Stimulated activated memory B cell treated with anti-CD40 and anti-IgM and Interleukin-4, amounts not matched to agents 10 μg/mL and 1 μg/mL and 100 μg/mL, for 72 hours (primary cell): ENCODE measurements around the gene HIVEP3.

Source experiments
- ATAC-seq: fragments of 150-1000 bp; cut with Tn5 transposase; 2 replicates; pipeline ENCODE4 v1.10.0; 2021
- H3K27ac Mint-ChIP-seq: one replicate; pipeline ENCODE4 v1.8.0; 2022; ENCODE audit warnings: mild to moderate bottlenecking, mixed read lengths
- H3K27me3 Mint-ChIP-seq: one replicate; pipeline ENCODE4 v1.8.0; 2022; ENCODE audit warnings: mixed read lengths
- H3K36me3 Mint-ChIP-seq: one replicate; pipeline ENCODE4 v1.8.0; 2022; ENCODE audit warnings: mixed read lengths
- H3K4me1 Mint-ChIP-seq: one replicate; pipeline ENCODE4 v1.8.0; 2022; ENCODE audit warnings: mixed read lengths
- H3K4me3 Mint-ChIP-seq: one replicate; pipeline ENCODE4 v1.8.0; 2022; ENCODE audit warnings: mild to moderate bottlenecking, moderate library complexity, mixed read lengths
- H3K9me3 Mint-ChIP-seq: one replicate; pipeline ENCODE4 v1.8.0; 2022; ENCODE audit warnings: mixed read lengths

The HIVEP3 gene

GRCh38 chr1:41908288-41908895 is 10.3 kb downstream of the HIVEP3 start:
- no peak for ATAC-seq
- H3K36me3 Mint-ChIP-seq, result no peaks in the 10 kb centered on the region
- H3K4me1 Mint-ChIP-seq, result peaks cover 6% of the 10 kb centered on the region
- no peak overlapping the region for H3K27ac Mint-ChIP-seq
- peaks cover 34% of the 10 kb centered on the region for H3K27me3 Mint-ChIP-seq
- peaks cover 8% of the 10 kb centered on the region for H3K9me3 Mint-ChIP-seq
- H3K4me3 Mint-ChIP-seq, result no peak overlapping the region

- Mint-ChIP-seq H3K4me3 (no peak overlapping the region), H3K4me1 (peaks cover 6% of the 10 kb centered on the region), H3K27me3 (peaks cover 33% of the 10 kb centered on the region), H3K27ac (no peak overlapping the region), H3K9me3 (peaks cover 8% of the 10 kb centered on the region), H3K36me3 (no peaks in the 10 kb centered on the region)
- no peak for ATAC-seq
These were observed 11.3 kb downstream of the HIVEP3 start for GRCh38 chr1:41907446-41907845.

GRCh38 chr1:41906943-41907342 is 11.8 kb downstream of the HIVEP3 start:
- Mint-ChIP-seq H3K27me3 (peaks cover 33% of the 10 kb centered on the region), H3K4me3 (no peak overlapping the region), H3K9me3 (peaks cover 8% of the 10 kb centered on the region), H3K27ac (no peak overlapping the region), H3K4me1 (peaks cover 6% of the 10 kb centered on the region), H3K36me3 (no peaks in the 10 kb centered on the region)
- no peak for ATAC-seq

DNA sequence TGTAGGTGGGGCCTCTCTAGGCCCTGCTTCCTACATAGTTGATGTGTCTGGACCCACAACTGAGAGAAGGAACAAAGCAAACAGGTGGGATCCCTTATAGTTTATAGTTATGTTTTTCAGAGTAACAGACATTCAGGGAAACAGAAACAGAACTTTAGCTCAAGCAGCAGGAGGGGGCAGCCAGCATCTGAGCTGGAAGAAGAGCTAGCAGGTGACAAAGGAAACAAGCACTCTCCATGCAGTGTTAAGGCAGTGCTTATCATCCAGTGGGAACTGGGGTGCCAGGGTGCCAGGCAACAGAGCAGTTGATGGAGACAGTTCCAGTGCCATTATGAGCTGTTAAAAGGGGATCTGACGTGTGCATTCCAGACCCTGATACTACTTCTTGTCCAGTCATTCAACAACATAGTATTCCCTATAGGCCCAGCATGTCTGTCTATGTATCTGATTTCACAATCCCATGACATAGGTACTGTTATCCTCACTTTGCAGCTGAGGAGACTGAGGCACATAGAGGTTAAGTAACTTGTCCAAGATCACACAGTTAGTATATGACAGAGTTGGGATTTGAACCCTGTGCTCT is 13.5 kb downstream of the HIVEP3 start:
- H3K27me3 Mint-ChIP-seq, result peaks cover 33% of the 10 kb centered on the region
- H3K9me3 Mint-ChIP-seq, result peaks cover 8% of the 10 kb centered on the region
- H3K27ac Mint-ChIP-seq, result no peak overlapping the region
- H3K4me1 Mint-ChIP-seq, result peaks cover 6% of the 10 kb centered on the region
- H3K4me3 Mint-ChIP-seq, result no peak overlapping the region
- ATAC-seq, result no peak
- H3K36me3 Mint-ChIP-seq, result no peaks in the 10 kb centered on the region

- H3K4me1 Mint-ChIP-seq, result peaks cover 6% of the 10 kb centered on the region
- no peak overlapping the region for H3K4me3 Mint-ChIP-seq
- H3K27ac Mint-ChIP-seq, result no peak overlapping the region
- no peaks in the 10 kb centered on the region for H3K9me3 Mint-ChIP-seq
- ATAC-seq, result no peak
- H3K36me3 Mint-ChIP-seq, result no peaks in the 10 kb centered on the region
- H3K27me3 Mint-ChIP-seq, result peaks cover 26% of the 10 kb centered on the region
These were observed 16.1 kb downstream of the HIVEP3 start for GRCh38 chr1:41902664-41903063.

GRCh38 chr1:41902159-41902577 is 16.6 kb downstream of the HIVEP3 start:
- Mint-ChIP-seq H3K4me3 (no peak overlapping the region), H3K9me3 (no peaks in the 10 kb centered on the region), H3K27ac (no peak overlapping the region), H3K4me1 (peaks cover 6% of the 10 kb centered on the region), H3K27me3 (peaks cover 21% of the 10 kb centered on the region), H3K36me3 (no peaks in the 10 kb centered on the region)
- ATAC-seq, result no peak

DNA sequence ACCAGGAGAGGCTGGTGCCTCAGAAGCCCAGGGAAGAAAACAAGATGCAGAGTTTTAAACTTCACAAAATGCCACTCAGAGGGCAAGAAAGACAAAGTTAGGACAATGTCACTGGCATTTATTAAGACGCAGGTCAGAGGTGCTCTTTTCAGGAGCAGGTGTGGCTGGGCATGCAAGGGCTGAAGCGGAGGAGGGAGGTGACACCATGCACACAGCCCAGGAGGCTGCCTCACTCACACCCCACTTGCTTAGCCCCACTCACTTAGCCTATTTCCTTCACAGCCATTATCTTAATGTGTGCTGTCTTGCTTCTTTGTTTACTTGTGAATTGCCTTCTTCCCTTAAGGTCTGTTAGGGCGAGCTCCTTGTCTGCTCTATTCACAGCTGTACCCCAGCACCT is 17.2 kb downstream of the HIVEP3 start:
- Mint-ChIP-seq H3K4me1 (peaks cover under 1% of the 10 kb centered on the region), H3K27ac (no peak overlapping the region), H3K27me3 (peaks cover 15% of the 10 kb centered on the region), H3K4me3 (no peak overlapping the region), H3K36me3 (no peaks in the 10 kb centered on the region), H3K9me3 (no peaks in the 10 kb centered on the region)
- ATAC-seq, result no peak

GRCh38 chr1:41900603-41901444 is 17.9 kb downstream of the HIVEP3 start:
- Mint-ChIP-seq H3K27ac (no peak overlapping the region), H3K36me3 (no peaks in the 10 kb centered on the region), H3K9me3 (no peaks in the 10 kb centered on the region), H3K27me3 (peaks cover 8% of the 10 kb centered on the region), H3K4me1 (no peaks in the 10 kb centered on the region), H3K4me3 (no peak overlapping the region)
- no peak for ATAC-seq

GRCh38 chr1:41898191-41898713 is 20.5 kb downstream of the HIVEP3 start:
- H3K4me3 Mint-ChIP-seq, result no peak overlapping the region
- no peaks in the 10 kb centered on the region for H3K27me3 Mint-ChIP-seq

GRCh38 chr1:41895552-41895951 is 23.2 kb downstream of the HIVEP3 start:
- no peak overlapping the region for H3K27ac Mint-ChIP-seq
- ATAC-seq, result no peak
- H3K27me3 Mint-ChIP-seq, result no peaks in the 10 kb centered on the region
- H3K4me3 Mint-ChIP-seq, result no peak overlapping the region
- H3K36me3 Mint-ChIP-seq, result no peaks in the 10 kb centered on the region
- H3K9me3 Mint-ChIP-seq, result no peaks in the 10 kb centered on the region
- peaks cover 7% of the 10 kb centered on the region for H3K4me1 Mint-ChIP-seq

More at GRCh38 chr1:41898191-41898713, 20.5 kb downstream of the HIVEP3 start:
- no peaks in the 10 kb centered on the region for H3K9me3 Mint-ChIP-seq
- no peak for ATAC-seq
- no peaks in the 10 kb centered on the region for H3K4me1 Mint-ChIP-seq
- H3K27ac Mint-ChIP-seq, result no peak overlapping the region
- no peaks in the 10 kb centered on the region for H3K36me3 Mint-ChIP-seq

DNA sequence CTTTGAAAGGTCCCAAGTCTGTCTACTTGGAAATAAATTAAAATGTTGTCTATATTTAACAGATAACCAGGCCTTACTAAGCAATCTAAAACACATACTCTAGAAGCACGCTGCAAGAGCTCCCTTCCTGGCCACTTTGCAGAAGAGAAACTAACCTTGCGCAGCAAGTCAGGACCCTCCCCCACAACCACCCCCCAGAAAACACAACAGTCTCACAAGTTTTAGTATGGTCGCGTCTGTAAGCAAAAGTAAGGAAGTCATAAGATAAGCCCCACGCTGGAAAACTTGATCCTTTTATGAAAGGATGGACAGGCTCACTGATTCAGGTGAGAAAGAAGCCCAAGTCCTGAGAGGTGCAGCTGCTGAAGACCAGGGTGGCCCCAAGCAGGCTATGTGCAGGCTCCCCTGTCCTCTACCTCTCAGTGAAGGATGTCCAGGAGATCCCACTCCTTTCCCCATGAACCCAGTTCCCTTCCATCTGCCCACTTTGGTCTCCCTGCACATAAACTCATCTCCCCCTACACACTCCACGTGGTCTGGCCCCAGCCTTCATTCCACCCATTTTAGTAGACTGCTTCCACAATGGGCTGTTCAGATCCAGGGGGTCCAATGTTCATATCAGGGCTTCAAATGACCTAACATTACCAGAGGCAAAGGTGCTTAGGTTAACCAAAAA is 23.8 kb downstream of the HIVEP3 start:
- H3K4me3 Mint-ChIP-seq, result no peak overlapping the region
- no peak overlapping the region for H3K27ac Mint-ChIP-seq
- no peaks in the 10 kb centered on the region for H3K36me3 Mint-ChIP-seq
- ATAC-seq, result no peak
- no peaks in the 10 kb centered on the region for H3K9me3 Mint-ChIP-seq
- H3K27me3 Mint-ChIP-seq, result no peaks in the 10 kb centered on the region
- H3K4me1 Mint-ChIP-seq, result peaks cover 7% of the 10 kb centered on the region

DNA sequence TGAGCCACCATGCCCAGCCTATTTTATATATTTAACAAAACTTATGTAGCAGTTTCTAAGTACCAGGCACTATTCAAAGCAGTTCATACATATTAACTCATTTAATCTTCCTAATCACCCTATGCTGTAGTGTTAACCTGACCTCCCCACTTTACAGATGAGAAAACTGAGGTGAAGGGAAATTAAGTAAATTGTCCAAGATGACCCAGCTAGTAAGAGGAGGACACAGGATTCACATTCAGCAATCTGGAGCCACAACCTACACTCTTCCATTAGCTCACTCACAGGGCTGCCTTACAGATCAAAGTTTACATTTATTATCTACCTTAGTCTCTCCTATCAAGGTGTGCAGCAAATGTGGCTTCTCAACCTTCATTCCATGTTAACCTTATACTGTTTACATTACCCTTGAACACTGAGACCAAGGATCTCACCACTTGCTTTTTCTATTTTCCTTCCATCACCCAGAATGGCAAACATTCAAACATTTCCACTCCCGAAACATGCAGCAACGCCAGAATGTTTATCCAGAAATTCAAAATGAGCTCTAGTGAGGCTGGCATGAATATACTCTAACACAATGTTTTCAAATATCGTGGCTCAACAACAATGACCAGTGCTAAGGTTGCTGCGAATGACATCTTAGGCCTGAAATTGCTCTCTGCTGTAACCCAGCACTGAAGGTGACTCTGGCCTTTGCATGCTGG is 24.5 kb downstream of the HIVEP3 start:
- H3K27me3 Mint-ChIP-seq, result no peaks in the 10 kb centered on the region
- H3K4me3 Mint-ChIP-seq, result no peak overlapping the region
- H3K27ac Mint-ChIP-seq, result no peak overlapping the region
- no peaks in the 10 kb centered on the region for H3K36me3 Mint-ChIP-seq
- peaks cover 7% of the 10 kb centered on the region for H3K4me1 Mint-ChIP-seq
- H3K9me3 Mint-ChIP-seq, result no peaks in the 10 kb centered on the region
- ATAC-seq, result no peak

DNA sequence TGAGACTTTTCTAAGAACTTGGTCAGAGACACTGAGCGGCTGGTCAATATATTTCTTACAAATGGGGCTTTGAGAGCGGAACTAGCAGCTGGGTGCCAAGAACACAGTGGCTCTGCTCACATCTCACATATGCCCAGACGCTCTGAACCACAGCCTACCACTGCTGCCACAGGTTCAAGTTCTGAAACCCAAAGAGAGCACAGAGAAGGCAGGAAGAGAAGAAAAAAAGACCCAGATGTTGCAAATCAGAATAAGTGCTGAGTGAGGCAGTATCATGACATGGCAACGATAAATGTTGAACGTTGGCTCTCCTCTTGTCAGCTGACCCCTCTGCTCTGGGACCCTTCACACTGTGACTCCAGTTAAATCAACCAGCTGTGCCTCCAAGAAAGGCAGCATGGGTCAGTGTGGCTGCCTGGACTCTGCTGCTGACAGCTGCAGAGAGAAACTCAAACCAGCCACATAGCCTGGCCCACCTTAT is 26.4 kb downstream of the HIVEP3 start:
- Mint-ChIP-seq H3K4me1 (peaks cover 7% of the 10 kb centered on the region), H3K27me3 (no peaks in the 10 kb centered on the region), H3K9me3 (no peaks in the 10 kb centered on the region), H3K27ac (peak overlapping the region; percentile 93), H3K4me3 (no peak overlapping the region), H3K36me3 (no peaks in the 10 kb centered on the region)
- ATAC-seq, result no peak

DNA sequence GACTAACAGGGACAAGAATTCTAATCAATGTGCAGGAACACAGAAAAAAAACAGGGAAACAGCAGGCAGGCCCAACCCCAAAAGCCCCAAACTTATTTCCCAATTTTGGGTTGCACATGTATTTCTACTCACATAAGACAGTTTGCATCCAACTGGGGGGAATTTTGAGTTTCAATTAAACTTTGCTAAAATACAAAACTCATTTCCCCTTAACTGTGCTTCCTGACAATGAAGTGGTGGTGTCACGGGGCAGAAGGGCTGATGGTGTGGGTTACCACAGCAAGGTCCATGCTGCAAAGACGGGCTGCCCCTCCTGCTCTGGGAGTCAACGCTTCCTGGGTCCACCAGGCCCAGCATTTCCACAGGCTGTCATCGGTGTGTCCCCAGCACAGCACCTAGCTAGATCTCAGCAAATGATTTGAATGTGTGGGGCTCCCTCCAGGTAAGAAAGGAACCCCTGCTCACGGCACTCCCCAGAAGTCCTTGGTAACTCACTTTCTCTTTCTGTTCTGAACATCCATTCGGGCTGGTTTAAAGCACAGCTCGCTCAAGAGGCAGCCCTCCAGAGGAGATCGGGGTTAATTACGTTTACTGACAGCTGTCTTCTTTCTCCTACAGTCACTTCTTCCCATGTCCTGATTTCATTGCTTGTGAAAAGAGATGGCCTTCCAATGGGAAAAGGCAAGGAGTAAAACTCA is 27.4 kb downstream of the HIVEP3 start:
- H3K9me3 Mint-ChIP-seq, result no peaks in the 10 kb centered on the region
- H3K27me3 Mint-ChIP-seq, result peaks cover under 1% of the 10 kb centered on the region
- H3K27ac Mint-ChIP-seq, result peak overlapping the region; percentile 93
- H3K36me3 Mint-ChIP-seq, result no peaks in the 10 kb centered on the region
- peaks cover 7% of the 10 kb centered on the region for H3K4me1 Mint-ChIP-seq
- peak overlapping the region; percentile 84 for H3K4me3 Mint-ChIP-seq
- ATAC-seq, result peak; percentile 95
